Panc1 (cell line): ENCODE results near the gene HCFC1R1.

Experiments
- POLR2AphosphoS5 ChIP-seq: IDR thresholded peaks from 2 replicates; pipeline ENCODE4 v1.6.1; 2012; ENCODE audit warnings: mild to moderate bottlenecking, low read depth, low read length, moderate library complexity
- TCF7L2 ChIP-seq: IDR thresholded peaks from 2 replicates; pipeline ENCODE4 v1.6.1; 2011; ENCODE audit warnings: mild to moderate bottlenecking, low read depth, low read length, inconsistent platforms
- TF ChIP-seq, protein P1 (sequence below): fragments of 450-650 bp; IDR thresholded peaks from 2 replicates; pipeline ENCODE4 v1.5.1; 2017; ENCODE audit warnings: mild to moderate bottlenecking

DNA sequence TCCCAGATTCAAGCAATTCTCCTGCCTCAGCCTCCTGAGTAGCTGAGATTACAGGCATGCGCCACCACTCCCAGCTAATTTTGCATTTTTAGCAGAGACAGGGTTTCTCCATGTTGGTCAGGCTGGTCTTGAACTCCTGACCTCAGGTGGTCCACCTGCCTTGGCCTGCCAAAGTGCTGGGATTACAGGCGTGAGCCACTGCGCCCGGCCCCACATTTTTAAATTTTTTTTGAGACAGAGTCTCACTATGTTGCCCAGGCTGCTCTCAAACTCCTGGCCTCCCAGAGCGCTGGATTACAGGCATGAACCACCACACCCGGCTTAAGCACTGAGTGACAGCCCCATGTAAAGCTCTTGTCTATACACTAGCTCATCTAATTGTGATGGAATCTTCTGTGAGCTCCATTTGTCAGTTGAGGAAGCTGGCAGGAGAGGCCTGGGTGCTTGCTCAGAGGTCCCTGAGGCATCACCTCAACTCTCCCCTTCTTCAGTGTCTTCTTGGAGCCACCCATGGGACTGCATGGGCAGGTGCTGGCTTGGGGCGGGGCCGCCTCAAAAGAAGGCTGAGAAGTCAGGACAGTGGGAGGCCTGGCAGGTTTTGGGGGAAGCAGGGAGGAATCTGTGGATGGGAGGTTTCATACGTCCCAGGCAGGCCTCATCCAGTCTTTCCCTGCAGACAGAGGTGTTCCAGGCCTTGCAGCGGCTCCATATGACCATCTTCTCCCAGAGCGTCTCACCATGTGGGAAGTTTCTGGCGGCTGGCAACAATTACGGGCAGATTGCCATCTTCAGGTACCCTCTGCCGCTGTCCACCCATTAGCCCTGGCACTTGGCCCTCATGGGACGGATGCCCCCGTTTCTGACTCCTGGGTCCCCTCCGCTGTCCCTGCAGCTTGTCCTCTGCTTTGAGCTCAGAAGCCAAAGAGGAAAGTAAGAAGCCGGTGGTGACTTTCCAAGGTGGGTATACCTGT is 1.6 kb upstream of the HCFC1R1 start:
- TF ChIP-seq POLR2AphosphoS5: no peak
- TF ChIP-seq, protein P1, sequence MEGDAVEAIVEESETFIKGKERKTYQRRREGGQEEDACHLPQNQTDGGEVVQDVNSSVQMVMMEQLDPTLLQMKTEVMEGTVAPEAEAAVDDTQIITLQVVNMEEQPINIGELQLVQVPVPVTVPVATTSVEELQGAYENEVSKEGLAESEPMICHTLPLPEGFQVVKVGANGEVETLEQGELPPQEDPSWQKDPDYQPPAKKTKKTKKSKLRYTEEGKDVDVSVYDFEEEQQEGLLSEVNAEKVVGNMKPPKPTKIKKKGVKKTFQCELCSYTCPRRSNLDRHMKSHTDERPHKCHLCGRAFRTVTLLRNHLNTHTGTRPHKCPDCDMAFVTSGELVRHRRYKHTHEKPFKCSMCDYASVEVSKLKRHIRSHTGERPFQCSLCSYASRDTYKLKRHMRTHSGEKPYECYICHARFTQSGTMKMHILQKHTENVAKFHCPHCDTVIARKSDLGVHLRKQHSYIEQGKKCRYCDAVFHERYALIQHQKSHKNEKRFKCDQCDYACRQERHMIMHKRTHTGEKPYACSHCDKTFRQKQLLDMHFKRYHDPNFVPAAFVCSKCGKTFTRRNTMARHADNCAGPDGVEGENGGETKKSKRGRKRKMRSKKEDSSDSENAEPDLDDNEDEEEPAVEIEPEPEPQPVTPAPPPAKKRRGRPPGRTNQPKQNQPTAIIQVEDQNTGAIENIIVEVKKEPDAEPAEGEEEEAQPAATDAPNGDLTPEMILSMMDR: no peak
- no peak for TF ChIP-seq TCF7L2
